ENCODE results near the gene ZNF385C. TPM values are rescaled to one million over a fixed set of nuclear protein-coding genes. Genes with fewer than 3 reads are reported as not detected.

The ZNF385C gene
- total and polyA plus RNA-seq, 2 of the 13 experiments (the other 11 are each of a cell fraction or from before 2014, with no cell fraction given): 2.3 to 6.1 TPM

- TF ChIP-seq CREB3 (CRISPR knock-in tag; IDR thresholded peaks at IDR 0.05) (no peak), ZFP1 (CRISPR knock-in tag; IDR thresholded peaks at IDR 0.05) (no peak), SAFB2 (CRISPR knock-in tag; IDR thresholded peaks at IDR 0.05; ENCODE audit: borderline replicate concordance, low read depth) (no peak), POLR2G (IDR thresholded peaks at IDR 0.05; ENCODE audit: low read depth, low read length) (no peak), NR2F2 (IDR thresholded peaks at IDR 0.05; ENCODE audit: borderline replicate concordance, low read depth) (no peak), ZNF619 (CRISPR knock-in tag; IDR thresholded peaks at IDR 0.05) (peak; percentile 60; the same call in 1 of the 2 replicates), ZNF350 (CRISPR knock-in tag; IDR thresholded peaks at IDR 0.05; ENCODE audit: borderline replicate concordance, low read depth) (peak; percentile 54; the same call in 1 of the 2 replicates), NR3C1 (CRISPR knock-in tag; IDR thresholded peaks at IDR 0.05) (no peak), ARID5B (CRISPR knock-in tag; IDR thresholded peaks at IDR 0.05) (peak; percentile 27), RXRA (CRISPR knock-in tag; IDR thresholded peaks at IDR 0.05) (peak; percentile 69; the same call in 1 of the 2 replicates), ZBED4 (CRISPR knock-in tag; IDR thresholded peaks at IDR 0.05; ENCODE audit: borderline replicate concordance) (no peak), ZNF782 (CRISPR knock-in tag; IDR thresholded peaks at IDR 0.05; ENCODE audit: borderline replicate concordance) (no peak), MYC (CRISPR knock-in tag; IDR thresholded peaks at IDR 0.05; ENCODE audit: borderline replicate concordance) (peak; percentile 66; the same call in 1 of the 2 replicates), KLF15 (CRISPR knock-in tag; IDR thresholded peaks at IDR 0.05; ENCODE audit: borderline replicate concordance) (no peak), ZNF577 (CRISPR knock-in tag; IDR thresholded peaks at IDR 0.05; ENCODE audit: borderline replicate concordance, low read depth) (no peak), DR1 (CRISPR knock-in tag; IDR thresholded peaks at IDR 0.05) (no peak), NCOA2 (CRISPR knock-in tag; IDR thresholded peaks at IDR 0.05) (peak; percentile 81), ZNF296 (CRISPR knock-in tag; conservative IDR thresholded peaks at IDR 0.05) (peak; percentile 82; the same call in 1 of the 2 replicates), PHF8 (CRISPR knock-in tag; IDR thresholded peaks at IDR 0.05) (peak; percentile 34), IKZF1 (IDR thresholded peaks at IDR 0.05) (no peak)
These were observed 10.3 kb downstream of the ZNF385C start (continued) for GRCh38 chr17:42087736-42088705.
